Measurements from ENCODE around the gene GPRIN3.
"Not testable (repeated sequence)": the region's sequence is repeated elsewhere in the genome, so short reads cannot be mapped to it uniquely, and the experiment has no call there.

Gene GPRIN3

GRCh38 chr4:89288430-89288829, 19.2 kb downstream of the GPRIN3 start:
- DNase-seq = no peak

- no peak for DNase-seq
Observed at GRCh38 chr4:89287945-89288344, 19.7 kb downstream of the GPRIN3 start.

GRCh38 chr4:89285745-89286144, 21.9 kb downstream of the GPRIN3 start:
- no peak for DNase-seq

GRCh38 chr4:89284828-89285227, 22.8 kb downstream of the GPRIN3 start:
- no peak for DNase-seq

GRCh38 chr4:89284020-89284424, 23.6 kb downstream of the GPRIN3 start:
- DNase-seq = no peak

- no peak for DNase-seq
Observed at GRCh38 chr4:89283226-89284009, 24.2 kb downstream of the GPRIN3 start.

- no peak for DNase-seq
Observed at GRCh38 chr4:89279385-89279784, 28.2 kb downstream of the GPRIN3 start.

GRCh38 chr4:89277412-89277811, 30.2 kb downstream of the GPRIN3 start:
- no peak for DNase-seq

GRCh38 chr4:89276296-89276695, 31.3 kb downstream of the GPRIN3 start:
- DNase-seq = no peak

- DNase-seq = no peak
Observed at GRCh38 chr4:89275587-89275986, 32.0 kb downstream of the GPRIN3 start.

- DNase-seq = no peak
Observed at GRCh38 chr4:89273741-89274141, 33.9 kb downstream of the GPRIN3 start.

GRCh38 chr4:89270792-89271191, 36.8 kb downstream of the GPRIN3 start:
- DNase-seq = no peak

GRCh38 chr4:89269121-89269666, 38.4 kb downstream of the GPRIN3 start:
- DNase-seq = no peak

GRCh38 chr4:89268679-89269078, 38.9 kb downstream of the GPRIN3 start:
- no peak for DNase-seq

- no peak for DNase-seq
Observed at GRCh38 chr4:89267846-89268245, 39.8 kb downstream of the GPRIN3 start.

GRCh38 chr4:89267392-89267791, 40.2 kb downstream of the GPRIN3 start:
- no peak for DNase-seq

GRCh38 chr4:89266128-89266527, 41.5 kb downstream of the GPRIN3 start:
- no peak for DNase-seq

- DNase-seq = no peak
Observed at GRCh38 chr4:89263265-89263664, 44.3 kb downstream of the GPRIN3 start.

- DNase-seq = no peak
Observed at GRCh38 chr4:89259301-89260028, 48.1 kb downstream of the GPRIN3 start.

- no peak for DNase-seq
Observed at GRCh38 chr4:89258506-89258905, 49.1 kb downstream of the GPRIN3 start.

GRCh38 chr4:89257376-89257775, 50.2 kb downstream of the GPRIN3 start:
- DNase-seq = no peak

GRCh38 chr4:89256203-89256800, 51.3 kb downstream of the GPRIN3 start:
- no peak for DNase-seq

GRCh38 chr4:89254847-89255246, 52.8 kb downstream of the GPRIN3 start:
- no peak for DNase-seq

- DNase-seq = not testable (repeated sequence)
Observed at GRCh38 chr4:89254347-89254746, 53.3 kb downstream of the GPRIN3 start.
